KMS-11 (cell line): ENCODE results near the gene LPAR4.

Source experiments
- H2AFZ ChIP-seq: fragments of 200-600 bp; sonication (generic); 2 replicates; pipeline ENCODE4 v1.6.1; 2016; ENCODE audit warnings: antibody characterized with exemption, mixed run types, low read depth
- H3K27ac ChIP-seq: fragments of 200-600 bp; sonication (generic); 2 replicates; pipeline ENCODE4 v1.6.1; 2016; ENCODE audit warnings: mild to moderate bottlenecking, mixed run types
- H3K27me3 ChIP-seq: fragments of 200-600 bp; sonication (generic); 2 replicates; pipeline ENCODE4 v1.6.1; 2017; ENCODE audit warnings: mild to moderate bottlenecking, low read depth, mixed run types, moderate library complexity; ENCODE audit not compliant: insufficient read depth
- H3K36me3 ChIP-seq: fragments of 200-600 bp; sonication (generic); 2 replicates; pipeline ENCODE4 v1.6.1; 2017; ENCODE audit warnings: mild to moderate bottlenecking, mixed run types; ENCODE audit not compliant: insufficient read depth
- H3K4me1 ChIP-seq: fragments of 200-600 bp; sonication (generic); 2 replicates; pipeline ENCODE4 v1.6.1; 2016; ENCODE audit warnings: mild to moderate bottlenecking, low read depth, mixed run types; ENCODE audit not compliant: poor library complexity, severe bottlenecking
- H3K4me2 ChIP-seq: fragments of 200-600 bp; sonication (generic); 2 replicates; pipeline ENCODE4 v1.7.0; 2016; ENCODE audit warnings: mild to moderate bottlenecking, mixed run types
- H3K4me3 ChIP-seq: fragments of 200-600 bp; sonication (generic); IDR thresholded peaks from 2 replicates; pipeline ENCODE4 v1.6.1; 2017; ENCODE audit warnings: low read depth, low read length, mixed read lengths; ENCODE audit not compliant: insufficient read depth
- H3K79me2 ChIP-seq: fragments of 200-600 bp; sonication (generic); 2 replicates; pipeline ENCODE4 v1.6.1; 2016; ENCODE audit warnings: low read depth, mixed run types; ENCODE audit not compliant: insufficient read depth
- H3K9ac ChIP-seq: fragments of 200-600 bp; sonication (generic); 2 replicates; pipeline ENCODE4 v1.6.1; 2016; ENCODE audit warnings: mild to moderate bottlenecking, mixed run types
- H4K20me1 ChIP-seq: fragments of 200-600 bp; sonication (generic); 2 replicates; pipeline ENCODE4 v1.6.1; 2016; ENCODE audit warnings: mild to moderate bottlenecking, mixed run types; ENCODE audit not compliant: insufficient read depth
- TF ChIP-seq, protein P1 (sequence below): fragments of 200-600 bp; sonication (generic); conservative IDR thresholded peaks from 2 replicates; pipeline ENCODE4 v1.6.1; 2017; ENCODE audit warnings: low read depth, mild to moderate bottlenecking, antibody characterized with exemption, low read length, moderate library complexity, mixed read lengths

LPAR4 gene

GRCh38 chrX:78769946-78770345 is 22.4 kb downstream of the LPAR4 start:
- Histone ChIP-seq H3K9ac (no peak overlapping the region), H3K4me1 (no peaks in the 10 kb centered on the region), H3K27ac (no peak overlapping the region), H4K20me1 (no peaks in the 10 kb centered on the region), H3K4me2 (no peak overlapping the region), H2AFZ (no peak overlapping the region), H3K27me3 (no peaks in the 10 kb centered on the region), H3K36me3 (no peaks in the 10 kb centered on the region), H3K4me3 (no peak overlapping the region), H3K79me2 (no peaks in the 10 kb centered on the region)
- TF ChIP-seq, protein P1, sequence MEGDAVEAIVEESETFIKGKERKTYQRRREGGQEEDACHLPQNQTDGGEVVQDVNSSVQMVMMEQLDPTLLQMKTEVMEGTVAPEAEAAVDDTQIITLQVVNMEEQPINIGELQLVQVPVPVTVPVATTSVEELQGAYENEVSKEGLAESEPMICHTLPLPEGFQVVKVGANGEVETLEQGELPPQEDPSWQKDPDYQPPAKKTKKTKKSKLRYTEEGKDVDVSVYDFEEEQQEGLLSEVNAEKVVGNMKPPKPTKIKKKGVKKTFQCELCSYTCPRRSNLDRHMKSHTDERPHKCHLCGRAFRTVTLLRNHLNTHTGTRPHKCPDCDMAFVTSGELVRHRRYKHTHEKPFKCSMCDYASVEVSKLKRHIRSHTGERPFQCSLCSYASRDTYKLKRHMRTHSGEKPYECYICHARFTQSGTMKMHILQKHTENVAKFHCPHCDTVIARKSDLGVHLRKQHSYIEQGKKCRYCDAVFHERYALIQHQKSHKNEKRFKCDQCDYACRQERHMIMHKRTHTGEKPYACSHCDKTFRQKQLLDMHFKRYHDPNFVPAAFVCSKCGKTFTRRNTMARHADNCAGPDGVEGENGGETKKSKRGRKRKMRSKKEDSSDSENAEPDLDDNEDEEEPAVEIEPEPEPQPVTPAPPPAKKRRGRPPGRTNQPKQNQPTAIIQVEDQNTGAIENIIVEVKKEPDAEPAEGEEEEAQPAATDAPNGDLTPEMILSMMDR: no peak

DNA sequence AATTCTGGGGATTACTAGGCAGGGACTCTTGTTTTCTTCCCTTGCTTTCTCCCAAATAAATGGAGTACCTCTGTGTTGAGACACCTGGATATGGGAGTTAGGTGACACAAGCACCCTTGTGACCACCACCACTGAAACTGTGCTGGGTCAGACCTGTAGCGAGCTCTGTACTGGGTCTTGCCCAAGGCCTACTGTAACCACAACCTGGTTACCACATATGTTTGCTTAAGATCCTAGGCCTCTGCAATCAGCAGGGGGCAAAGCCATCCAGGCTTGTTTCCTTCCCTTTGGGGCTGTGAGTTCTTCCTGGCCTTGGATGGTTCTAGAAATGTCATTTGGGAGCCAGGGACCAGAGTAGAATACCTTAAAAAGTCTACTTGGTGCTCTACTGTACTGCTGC is 49.4 kb downstream of the LPAR4 start:
- peaks cover 7% of the 10 kb centered on the region for H3K4me1 ChIP-seq
- TF ChIP-seq, protein P1: no peak
- no peaks in the 10 kb centered on the region for H3K27me3 ChIP-seq
- no peak overlapping the region for H3K27ac ChIP-seq
- H4K20me1 ChIP-seq: no peaks in the 10 kb centered on the region
- H3K79me2 ChIP-seq: no peaks in the 10 kb centered on the region
- no peak overlapping the region for H2AFZ ChIP-seq
- H3K4me2 ChIP-seq: no peak overlapping the region
- no peak overlapping the region for H3K4me3 ChIP-seq
- no peaks in the 10 kb centered on the region for H3K36me3 ChIP-seq
- H3K9ac ChIP-seq: no peak overlapping the region

- Histone ChIP-seq H3K27me3 (no peaks in the 10 kb centered on the region), H3K9ac (no peak overlapping the region), H3K4me1 (peaks cover 7% of the 10 kb centered on the region), H3K79me2 (no peaks in the 10 kb centered on the region), H3K36me3 (no peaks in the 10 kb centered on the region), H2AFZ (no peak overlapping the region), H3K4me2 (no peak overlapping the region), H3K27ac (no peak overlapping the region), H4K20me1 (no peaks in the 10 kb centered on the region), H3K4me3 (no peak overlapping the region)
- TF ChIP-seq, protein P1: no peak
Observed at GRCh38 chrX:78800114-78800513, 52.6 kb downstream of the LPAR4 start.

- Histone ChIP-seq H2AFZ (no peak overlapping the region), H3K79me2 (no peaks in the 10 kb centered on the region), H3K27ac (no peak overlapping the region), H3K27me3 (no peaks in the 10 kb centered on the region), H3K36me3 (no peaks in the 10 kb centered on the region), H4K20me1 (no peaks in the 10 kb centered on the region), H3K4me3 (no peak overlapping the region), H3K4me2 (no peak overlapping the region), H3K4me1 (peaks cover 7% of the 10 kb centered on the region), H3K9ac (no peak overlapping the region)
- TF ChIP-seq, protein P1: no peak
Observed at GRCh38 chrX:78800694-78801093, 53.2 kb downstream of the LPAR4 start.
